ENCODE data around the gene KLHL17.
"Not testable (repeated sequence)": the region's sequence is repeated elsewhere in the genome, so short reads cannot be mapped to it uniquely, and the experiment has no call there.

KLHL17 gene

DNA sequence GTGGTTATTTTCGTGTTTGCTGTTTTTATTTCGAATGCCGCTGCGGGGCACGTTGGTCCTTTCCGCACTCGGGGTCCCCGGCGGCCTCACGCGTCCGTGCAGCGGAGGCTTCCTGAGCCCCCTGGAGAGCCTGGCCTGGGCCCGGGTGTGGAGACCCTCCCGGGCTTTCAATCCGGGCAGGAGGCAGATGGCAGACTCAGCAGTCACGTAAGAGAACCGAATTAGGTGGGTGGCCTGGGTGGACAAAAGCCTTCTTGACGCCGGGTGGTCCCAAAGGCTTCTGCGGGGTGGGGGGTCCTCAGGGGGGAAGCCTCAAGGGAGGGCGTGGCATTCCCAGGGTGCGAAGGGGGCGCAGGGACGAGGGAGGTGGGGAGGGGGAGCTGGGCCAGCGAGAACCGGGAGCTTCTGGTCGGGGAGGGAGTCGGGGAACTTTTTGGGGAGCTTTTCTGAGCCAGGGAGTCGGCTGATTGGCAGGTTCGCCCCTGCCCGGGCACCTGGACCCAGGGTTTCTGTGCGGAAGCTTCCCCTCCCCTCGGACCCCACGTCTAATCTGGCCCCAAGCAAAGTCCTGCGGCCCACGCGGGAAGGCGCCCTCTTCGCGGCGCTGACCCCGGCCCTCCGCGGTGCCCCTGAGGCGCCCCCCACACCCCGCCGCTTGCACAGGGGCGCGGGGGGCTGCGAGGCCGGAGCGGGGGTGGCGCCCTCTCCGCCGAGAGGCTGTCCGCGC is 40.8 kb downstream of the KLHL17 start:
- Histone ChIP-seq H3K27me3 (ENCODE audit: control insufficient read depth, insufficient read depth, low read length, poor library complexity, severe bottlenecking) (peaks cover 60% of the 10 kb centered on the region), H3K4me3 (ENCODE audit: insufficient read depth, low read depth, low read length) (peak overlapping the region; percentile 71), H3K36me3 (ENCODE audit: control insufficient read depth, insufficient read depth, low read length) (no peaks in the 10 kb centered on the region), H3K4me1 (ENCODE audit: control insufficient read depth, insufficient read depth, low read length) (peaks cover 41% of the 10 kb centered on the region), H3K27ac (ENCODE audit: insufficient read depth, low read depth, low read length, poor library complexity, severe bottlenecking) (peak overlapping the region; percentile 98), H3K9me3 (ENCODE audit: control insufficient read depth, low read length) (no peaks in the 10 kb centered on the region)
- WGBS, 2 experiments = 3 to 5% methylated on average over 58 of the region's 58 CpGs

DNA sequence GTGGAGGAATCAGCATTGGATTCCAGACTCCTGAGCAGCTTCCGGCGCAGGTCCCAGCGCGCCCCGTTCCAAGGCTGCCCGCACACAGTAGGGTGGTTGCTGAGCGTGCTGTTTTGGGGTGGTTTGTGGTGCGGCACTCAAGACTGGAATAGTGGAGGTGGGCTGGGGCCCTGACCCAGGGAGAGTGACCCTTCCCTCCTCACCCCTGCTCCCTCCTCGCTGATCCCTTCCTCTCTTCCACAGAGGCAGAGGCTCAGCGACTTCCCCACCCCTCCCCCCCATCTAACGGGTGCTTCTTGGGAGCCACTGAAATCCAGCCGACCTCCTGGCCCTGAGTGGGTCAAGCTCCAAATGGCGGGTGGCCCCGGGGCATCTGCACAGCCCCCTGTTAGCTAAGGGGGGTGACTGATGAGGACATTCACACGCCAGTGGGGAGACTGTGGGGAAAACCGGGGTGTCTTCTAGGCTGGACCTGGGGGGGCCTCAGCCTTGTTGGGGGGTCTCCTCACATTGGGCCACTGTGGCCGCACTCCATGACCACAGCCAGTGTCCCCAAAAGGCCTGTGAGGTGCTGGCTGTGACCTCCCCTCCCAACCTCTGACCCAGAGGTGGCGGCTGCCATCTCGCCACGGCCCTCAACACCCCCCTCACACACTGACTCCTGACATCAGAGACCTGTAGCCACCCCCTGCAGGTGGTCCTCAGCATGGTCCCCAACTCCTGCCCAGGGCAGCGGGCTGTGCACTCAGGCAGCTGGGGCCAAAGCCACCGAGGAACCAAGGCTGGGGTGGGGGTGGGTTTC is 43.4 kb downstream of the KLHL17 start:
- no peak overlapping the region for H3K27ac ChIP-seq (ENCODE audit: insufficient read depth, low read depth, low read length, poor library complexity, severe bottlenecking)
- 81% methylated on average over 22 of the region's 22 CpGs for WGBS, 2 experiments
- H3K9me3 ChIP-seq (ENCODE audit: control insufficient read depth, low read length) = no peaks in the 10 kb centered on the region
- peaks cover 31% of the 10 kb centered on the region for H3K4me1 ChIP-seq (ENCODE audit: control insufficient read depth, insufficient read depth, low read length)
- no peaks in the 10 kb centered on the region for H3K36me3 ChIP-seq (ENCODE audit: control insufficient read depth, insufficient read depth, low read length)
- peaks cover 38% of the 10 kb centered on the region for H3K27me3 ChIP-seq (ENCODE audit: control insufficient read depth, insufficient read depth, low read length, poor library complexity, severe bottlenecking)
- no peak overlapping the region for H3K4me3 ChIP-seq (ENCODE audit: insufficient read depth, low read depth, low read length)

DNA sequence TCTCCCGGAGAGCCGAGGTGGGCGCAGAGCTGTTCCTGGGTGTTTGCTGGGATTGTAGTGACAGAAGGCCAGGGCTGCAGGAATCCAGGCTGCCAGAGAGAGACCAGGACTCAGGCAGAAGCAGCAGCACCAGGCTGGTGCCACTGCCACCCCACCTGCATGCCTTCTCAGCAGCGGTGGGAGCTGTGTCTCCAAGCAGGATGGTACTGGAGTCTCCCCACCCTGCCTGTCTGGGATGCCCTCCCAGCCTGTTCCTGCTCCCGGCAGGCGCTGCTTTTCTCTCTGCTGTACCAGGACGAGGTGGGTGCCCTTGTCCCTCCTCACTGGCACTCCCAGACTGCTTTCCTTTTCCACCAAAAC is 44.0 kb downstream of the KLHL17 start:
- Histone ChIP-seq H3K27me3 (ENCODE audit: control insufficient read depth, insufficient read depth, low read length, poor library complexity, severe bottlenecking) (peaks cover 32% of the 10 kb centered on the region), H3K4me1 (ENCODE audit: control insufficient read depth, insufficient read depth, low read length) (peaks cover 31% of the 10 kb centered on the region), H3K9me3 (ENCODE audit: control insufficient read depth, low read length) (no peaks in the 10 kb centered on the region), H3K36me3 (ENCODE audit: control insufficient read depth, insufficient read depth, low read length) (no peaks in the 10 kb centered on the region), H3K27ac (ENCODE audit: insufficient read depth, low read depth, low read length, poor library complexity, severe bottlenecking) (no peak overlapping the region), H3K4me3 (ENCODE audit: insufficient read depth, low read depth, low read length) (no peak overlapping the region)
- WGBS, 2 experiments = 79 to 84% methylated on average over 7 of the region's 7 CpGs

DNA sequence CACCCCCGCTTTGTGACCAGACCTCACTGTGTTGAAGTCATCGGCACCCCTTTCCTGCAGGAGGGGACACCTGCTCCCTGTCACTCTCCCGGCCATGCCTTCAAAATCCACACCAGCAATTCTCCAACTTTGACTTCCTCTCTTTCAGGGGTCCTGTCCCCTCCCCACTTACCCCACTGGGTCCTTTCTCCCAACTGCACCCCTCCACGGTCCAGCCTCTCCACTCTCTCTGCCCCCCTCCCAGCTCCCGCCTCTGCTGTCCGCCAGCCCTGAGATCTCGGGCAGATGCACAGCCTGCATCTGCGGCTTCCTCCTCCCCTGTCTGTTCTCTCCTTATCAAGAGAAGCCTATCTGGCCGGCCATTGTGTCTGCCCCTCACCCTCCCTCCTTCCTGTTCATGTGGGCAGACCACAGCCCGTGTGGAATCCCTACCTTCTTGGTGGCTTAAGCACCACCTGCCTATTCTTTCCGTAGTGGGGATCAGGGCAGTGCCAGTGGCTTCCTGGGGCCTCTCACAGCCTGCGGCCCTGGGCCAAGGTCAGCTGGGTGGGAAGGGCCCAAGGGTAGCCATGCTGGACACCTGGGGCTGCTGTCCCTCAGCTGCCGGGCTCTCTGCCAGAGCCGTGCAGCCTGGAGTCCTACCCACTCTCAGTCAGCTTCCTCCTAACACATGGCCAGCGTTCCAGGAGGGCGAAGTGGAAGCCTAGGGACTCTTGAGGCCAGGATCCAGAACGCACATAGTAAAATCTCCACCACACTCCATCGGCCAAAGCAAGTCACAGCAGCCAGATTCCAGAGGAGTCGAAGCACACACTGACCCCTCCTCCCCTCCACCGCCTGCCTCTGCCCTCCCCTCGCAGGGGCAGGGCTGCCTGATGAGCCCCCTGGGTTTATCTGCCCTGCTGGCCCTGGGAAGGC is 44.7 kb downstream of the KLHL17 start:
- Histone ChIP-seq H3K9me3 (ENCODE audit: control insufficient read depth, low read length) (no peaks in the 10 kb centered on the region), H3K27me3 (ENCODE audit: control insufficient read depth, insufficient read depth, low read length, poor library complexity, severe bottlenecking) (peaks cover 27% of the 10 kb centered on the region), H3K4me1 (ENCODE audit: control insufficient read depth, insufficient read depth, low read length) (peaks cover 31% of the 10 kb centered on the region), H3K4me3 (ENCODE audit: insufficient read depth, low read depth, low read length) (no peak overlapping the region), H3K27ac (ENCODE audit: insufficient read depth, low read depth, low read length, poor library complexity, severe bottlenecking) (no peak overlapping the region), H3K36me3 (ENCODE audit: control insufficient read depth, insufficient read depth, low read length) (no peaks in the 10 kb centered on the region)
- 44 to 49% methylated on average over 21 of the region's 21 CpGs for WGBS, 2 experiments

DNA sequence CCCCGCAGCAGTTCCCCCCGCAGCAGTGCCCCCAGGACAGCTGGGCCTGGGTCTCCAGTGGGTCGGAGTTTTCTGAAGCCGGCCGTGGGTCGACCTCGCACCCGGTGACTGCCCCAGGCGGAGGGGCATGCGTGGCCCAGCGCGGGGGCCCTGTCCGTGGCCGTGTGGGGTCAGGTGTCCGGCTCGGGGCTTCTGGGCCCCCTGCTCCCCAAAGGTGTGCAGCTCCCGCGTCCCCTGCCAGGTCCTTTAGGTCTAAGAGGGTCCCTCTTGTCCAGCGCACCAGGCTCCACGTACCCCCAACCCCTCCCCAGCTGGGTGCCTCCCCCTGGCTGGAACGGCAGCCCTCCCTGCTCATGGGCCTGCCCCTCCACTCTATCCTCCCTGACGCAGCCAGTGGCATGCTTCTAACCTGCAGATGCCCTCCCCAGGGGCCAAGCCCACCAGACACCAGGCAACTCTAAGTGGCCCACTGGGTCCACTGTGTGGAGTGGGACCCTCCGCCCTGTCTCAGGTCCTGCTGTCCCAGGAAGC is 45.5 kb downstream of the KLHL17 start:
- WGBS, 2 experiments = 78 to 79% methylated on average over 23 of the region's 23 CpGs

DNA sequence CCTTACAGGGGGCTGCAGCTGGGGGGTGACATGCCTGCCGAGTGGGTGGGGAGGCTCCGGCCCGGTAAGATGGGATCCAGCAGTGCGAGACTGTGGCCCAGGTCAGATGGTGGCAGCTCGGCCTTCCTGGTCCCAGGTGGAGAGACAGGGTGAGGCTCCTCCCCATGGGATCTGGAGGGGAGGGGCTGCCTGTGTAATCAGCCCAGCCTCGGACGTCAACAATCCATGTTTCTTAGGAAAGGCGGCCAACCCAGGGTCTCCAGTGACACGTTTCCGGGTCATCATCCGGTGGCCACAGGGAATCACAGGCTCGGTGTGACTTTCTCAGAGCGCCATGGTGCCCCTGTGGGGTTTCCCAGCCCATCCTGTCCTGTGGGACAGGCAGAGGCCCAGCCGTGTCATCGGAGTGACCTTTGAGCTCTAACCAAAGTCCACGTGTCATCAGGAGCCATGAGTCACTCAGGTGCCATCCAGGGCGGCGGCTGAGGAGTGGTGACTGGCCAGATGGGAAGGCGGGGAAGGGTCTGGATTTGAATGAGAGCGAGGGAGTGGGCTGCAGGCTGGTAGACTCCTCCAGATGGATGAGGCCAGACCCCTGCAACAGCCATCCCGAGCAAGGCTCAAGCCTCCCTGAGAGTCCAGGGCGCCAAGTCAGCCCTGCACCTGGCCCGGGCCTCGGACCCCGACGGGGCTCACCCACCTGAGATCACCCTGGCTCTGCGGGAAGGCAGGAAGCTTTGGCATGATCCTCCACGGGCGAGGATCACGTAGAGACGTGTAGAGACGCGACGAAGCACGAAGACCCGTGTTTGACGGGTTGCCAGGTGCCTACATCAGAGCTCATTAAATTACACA is 46.1 kb downstream of the KLHL17 start:
- Histone ChIP-seq H3K27me3 (ENCODE audit: control insufficient read depth, insufficient read depth, low read length, poor library complexity, severe bottlenecking) (peaks cover 12% of the 10 kb centered on the region), H3K36me3 (ENCODE audit: control insufficient read depth, insufficient read depth, low read length) (no peaks in the 10 kb centered on the region), H3K9me3 (ENCODE audit: control insufficient read depth, low read length) (no peaks in the 10 kb centered on the region), H3K4me1 (ENCODE audit: control insufficient read depth, insufficient read depth, low read length) (peaks cover 31% of the 10 kb centered on the region), H3K27ac (ENCODE audit: insufficient read depth, low read depth, low read length, poor library complexity, severe bottlenecking) (no peak overlapping the region), H3K4me3 (ENCODE audit: insufficient read depth, low read depth, low read length) (no peak overlapping the region)
- WGBS, 2 experiments = 91% methylated on average over 37 of the region's 37 CpGs

More for the DNA sequence above, 45.5 kb downstream of the KLHL17 start:
- Histone ChIP-seq H3K9me3 (ENCODE audit: control insufficient read depth, low read length) (no peaks in the 10 kb centered on the region), H3K4me1 (ENCODE audit: control insufficient read depth, insufficient read depth, low read length) (peaks cover 31% of the 10 kb centered on the region), H3K4me3 (ENCODE audit: insufficient read depth, low read depth, low read length) (no peak overlapping the region), H3K36me3 (ENCODE audit: control insufficient read depth, insufficient read depth, low read length) (no peaks in the 10 kb centered on the region), H3K27me3 (ENCODE audit: control insufficient read depth, insufficient read depth, low read length, poor library complexity, severe bottlenecking) (peaks cover 19% of the 10 kb centered on the region), H3K27ac (ENCODE audit: insufficient read depth, low read depth, low read length, poor library complexity, severe bottlenecking) (no peak overlapping the region)

DNA sequence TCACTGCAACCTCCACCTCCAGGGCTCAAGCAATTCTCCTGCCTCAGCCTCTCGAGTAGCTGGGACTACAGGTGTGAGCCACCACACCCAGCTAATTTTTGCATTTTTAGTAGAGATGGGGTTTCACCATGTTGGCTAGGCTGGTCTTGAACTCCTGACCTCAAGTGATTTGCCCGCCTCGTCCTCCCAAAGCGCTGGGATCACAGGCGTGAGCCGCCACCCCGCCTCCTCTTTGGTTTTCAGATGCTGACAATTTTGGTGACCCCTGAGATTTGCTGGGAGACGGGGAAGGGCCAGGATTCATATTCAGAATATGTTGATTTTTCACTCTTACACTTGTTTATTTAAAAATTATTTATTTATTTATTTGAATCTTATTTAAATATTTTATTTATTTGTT is 49.7 kb downstream of the KLHL17 start:
- not testable (repeated sequence) for H3K27me3 ChIP-seq (ENCODE audit: control insufficient read depth, insufficient read depth, low read length, poor library complexity, severe bottlenecking); H3K27ac ChIP-seq (ENCODE audit: insufficient read depth, low read depth, low read length, poor library complexity, severe bottlenecking); H3K4me3 ChIP-seq (ENCODE audit: insufficient read depth, low read depth, low read length); H3K36me3 ChIP-seq (ENCODE audit: control insufficient read depth, insufficient read depth, low read length); H3K9me3 ChIP-seq (ENCODE audit: control insufficient read depth, low read length)
- WGBS, 2 experiments = 85 to 91% methylated on average over 7 to 8 of the region's 8 CpGs
- H3K4me1 ChIP-seq (ENCODE audit: control insufficient read depth, insufficient read depth, low read length) = peaks cover 30% of the 10 kb centered on the region

DNA sequence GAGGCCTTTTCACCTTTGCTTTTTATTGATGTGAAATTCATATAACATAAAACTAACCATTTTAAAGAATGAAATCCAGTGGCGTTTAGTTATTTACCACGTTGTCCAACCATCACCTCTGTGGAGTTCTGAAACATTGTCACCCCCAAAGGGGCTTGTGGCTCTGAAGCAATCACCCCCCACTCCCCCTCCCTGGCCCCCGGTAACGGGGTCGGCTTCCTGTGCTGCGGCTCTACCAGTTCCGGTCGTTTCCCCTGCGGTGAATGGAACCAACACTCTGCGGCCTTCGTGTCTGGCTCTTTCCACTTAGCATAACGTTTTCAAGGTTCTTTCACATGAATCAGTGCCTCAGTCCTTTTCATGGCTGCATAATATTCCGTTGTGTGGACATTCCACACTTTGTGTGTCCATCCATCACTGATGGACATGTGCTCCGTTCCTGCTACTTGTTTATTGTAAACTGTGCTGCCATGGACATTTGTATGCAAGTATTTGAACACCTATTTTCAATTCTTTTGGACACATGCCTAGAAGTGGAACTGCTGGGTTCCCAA is 51.1 kb downstream of the KLHL17 start:
- no peaks in the 10 kb centered on the region for H3K36me3 ChIP-seq (ENCODE audit: control insufficient read depth, insufficient read depth, low read length)
- WGBS, 2 experiments = 86 to 87% methylated on average over 14 of the region's 14 CpGs
- no peak overlapping the region for H3K4me3 ChIP-seq (ENCODE audit: insufficient read depth, low read depth, low read length)
- H3K4me1 ChIP-seq (ENCODE audit: control insufficient read depth, insufficient read depth, low read length) = peaks cover 23% of the 10 kb centered on the region
- H3K27ac ChIP-seq (ENCODE audit: insufficient read depth, low read depth, low read length, poor library complexity, severe bottlenecking) = no peak overlapping the region
- no peaks in the 10 kb centered on the region for H3K27me3 ChIP-seq (ENCODE audit: control insufficient read depth, insufficient read depth, low read length, poor library complexity, severe bottlenecking)
- H3K9me3 ChIP-seq (ENCODE audit: control insufficient read depth, low read length) = no peaks in the 10 kb centered on the region

DNA sequence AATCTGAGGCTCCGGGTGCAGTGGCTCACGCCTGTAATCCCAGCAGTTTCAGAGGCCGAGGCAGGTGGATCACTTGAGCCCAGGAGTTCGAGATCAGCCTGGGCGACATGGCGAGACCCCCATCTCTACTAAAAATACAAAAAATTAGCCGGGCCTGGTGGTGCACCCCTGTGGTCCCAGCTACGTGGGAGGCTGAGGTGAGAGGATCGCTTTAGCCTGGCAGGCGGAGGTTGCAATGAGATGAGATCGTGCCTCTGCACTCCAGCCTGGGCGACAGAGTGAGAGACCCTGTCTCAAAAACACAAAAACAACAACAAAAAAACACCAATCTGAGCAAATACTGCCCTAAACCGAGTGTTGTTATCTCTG is 52.3 kb downstream of the KLHL17 start:
- H3K27ac ChIP-seq (ENCODE audit: insufficient read depth, low read depth, low read length, poor library complexity, severe bottlenecking) = peak overlapping the region; percentile 62
- H3K36me3 ChIP-seq (ENCODE audit: control insufficient read depth, insufficient read depth, low read length); H3K9me3 ChIP-seq (ENCODE audit: control insufficient read depth, low read length); H3K27me3 ChIP-seq (ENCODE audit: control insufficient read depth, insufficient read depth, low read length, poor library complexity, severe bottlenecking): not testable (repeated sequence)
- peak overlapping the region; percentile 61 for H3K4me3 ChIP-seq (ENCODE audit: insufficient read depth, low read depth, low read length)
- 78 to 82% methylated on average over 13 of the region's 13 CpGs for WGBS, 2 experiments
- peaks cover 23% of the 10 kb centered on the region for H3K4me1 ChIP-seq (ENCODE audit: control insufficient read depth, insufficient read depth, low read length)

Data from ectodermal cell (in vitro differentiated cells).